Esophagus squamous epithelium (tissue), 4 donors: Measurements from ENCODE around the gene PLCB4.

Experiments
- CTCF ChIP-seq, 6 experiments: fragments of 450-650 bp in 4 of 6; fragments of 200-600 bp in 2 of 6; sonication (generic) in 2 of 6; IDR thresholded peaks; one replicate each; pipeline ENCODE4 v1.5.1; 2016 to 2019; ENCODE audit warnings: antibody characterized with exemption in 6 of 6, mild to moderate bottlenecking in 4 of 6, moderate library complexity in 4 of 6
- POLR2A ChIP-seq, 4 donors: fragments of 450-650 bp; IDR thresholded peaks; one replicate each; pipeline ENCODE4 v1.6.1; 2017; ENCODE audit warnings: antibody characterized with exemption in 4 of 4, mild to moderate bottlenecking in 4 of 4, moderate library complexity in 3 of 4

GRCh38 chr20:9507544-9508239, 438.8 kb downstream of the PLCB4 start:
- TF ChIP-seq CTCF (IDR thresholded peaks at IDR 0.05) (no peak), POLR2A (IDR thresholded peaks at IDR 0.05) (no peak)
